SK-N-SH (cell line): ENCODE results near the gene NFATC3. TPM values are rescaled to one million over a fixed set of nuclear protein-coding genes. Genes with fewer than 3 reads are reported as not detected.

Experiments
- CTCF ChIA-PET: fragments of 300-600, 350-600 bp; formaldehyde crosslinking; extraction: SDS; loops from one replicate; lab custom pipeline; 2021; lab: Yijun Ruan, JAX
- POLR2A ChIA-PET: fragments of 350-600 bp; sonication (Branson Sonifier 250); formaldehyde crosslinking; extraction: SDS; loops from one replicate; lab custom pipeline; 2020; ENCODE audit warnings: antibody characterized with exemption, inconsistent platforms; lab: Yijun Ruan, JAX
- DNase-seq: peaks from one replicate; pipeline ENCODE4 v3.0.0; 2012
- H2AFZ ChIP-seq: fragments of 200-600 bp; sonication (generic); 2 replicates; pipeline ENCODE4 v1.8.1; 2016; ENCODE audit warnings: antibody characterized with exemption, mild to moderate bottlenecking, low read depth
- H3F3A ChIP-seq: fragments of 200-600 bp; sonication (generic); replicated peaks from 2 replicates; pipeline ENCODE3; 2016; ENCODE audit warnings: antibody characterized with exemption, mild to moderate bottlenecking; ENCODE audit not compliant: insufficient read depth
- H3K27ac ChIP-seq, 2 experiments: fragments of 200-500 bp in 1 of 2; fragments of 200-600 bp in 1 of 2; sonication (Bioruptor generic) in 1 of 2; sonication (generic), shearing (Covaris generic) in 1 of 2; 2 replicates each; pipeline versions ENCODE4 v1.5.1 to v1.6.1; 2014 to 2016; ENCODE audit warnings: low read depth in 2 of 2, inconsistent platforms in 1 of 2, low read length in 1 of 2, mild to moderate bottlenecking in 1 of 2, mixed read lengths in 1 of 2
- H3K27me3 ChIP-seq: fragments of 200-600 bp; sonication (generic), shearing (Covaris generic); 2 replicates; pipeline ENCODE4 v1.6.1; 2016; ENCODE audit warnings: mixed run types; ENCODE audit not compliant: insufficient read depth
- H3K36me3 ChIP-seq, 2 experiments: fragments of 200-500 bp in 1 of 2; fragments of 200-600 bp in 1 of 2; sonication (Bioruptor generic) in 1 of 2; sonication (generic) in 1 of 2; replicated peaks in 1 of 2; 2 replicates each; pipeline versions ENCODE3 to v1.5.1; 2014 to 2016; ENCODE audit warnings: low read length in 1 of 2, mild to moderate bottlenecking in 1 of 2; ENCODE audit not compliant: insufficient read depth in 2 of 2, control insufficient read depth in 1 of 2
- H3K4me1 ChIP-seq, 2 experiments: fragments of 200-500 bp in 1 of 2; fragments of 200-600 bp in 1 of 2; sonication (Bioruptor generic) in 1 of 2; sonication (generic), shearing (Covaris generic) in 1 of 2; 2 replicates each; pipeline versions ENCODE4 v1.5.1 to v1.6.1; 2014 to 2016; ENCODE audit warnings: low read depth in 1 of 2, low read length in 1 of 2, mixed run types in 1 of 2; ENCODE audit not compliant: insufficient read depth in 2 of 2, control insufficient read depth in 1 of 2
- H3K4me2 ChIP-seq: fragments of 200-600 bp; sonication (generic), shearing (Covaris generic); 2 replicates; pipeline ENCODE4 v1.6.1; 2017; ENCODE audit warnings: mixed run types
- H3K4me3 ChIP-seq, 2 experiments: fragments of 200-500 bp in 1 of 2; fragments of 200-600 bp in 1 of 2; sonication (Bioruptor generic) in 1 of 2; sonication (generic), shearing (Covaris generic) in 1 of 2; 2 replicates each; pipeline versions ENCODE4 v1.5.1 to v1.8.1; 2014 to 2016; ENCODE audit warnings: low read depth in 2 of 2, inconsistent platforms in 1 of 2, low read length in 1 of 2, mild to moderate bottlenecking in 1 of 2, mixed read lengths in 1 of 2, moderate library complexity in 1 of 2
- H3K79me2 ChIP-seq: fragments of 200-600 bp; sonication (generic); 2 replicates; pipeline ENCODE4 v1.8.1; 2017; ENCODE audit warnings: mild to moderate bottlenecking; ENCODE audit not compliant: insufficient read depth
- H3K9ac ChIP-seq: fragments of 200-600 bp; sonication (generic); 2 replicates; pipeline ENCODE4 v1.6.1; 2017; ENCODE audit warnings: mixed run types
- H3K9me2 ChIP-seq: fragments of 200-600 bp; sonication (generic); 2 replicates; pipeline ENCODE4 v1.6.1; 2017; ENCODE audit warnings: mixed run types
- H3K9me3 ChIP-seq: fragments of 200-600 bp; sonication (generic); 2 replicates; pipeline ENCODE4 v1.6.1; 2017; ENCODE audit warnings: mixed run types, mild to moderate bottlenecking, moderate library complexity
- H4K20me1 ChIP-seq: fragments of 200-600 bp; sonication (generic); 2 replicates; pipeline ENCODE4 v1.6.1; 2017; ENCODE audit warnings: mild to moderate bottlenecking, mixed run types; ENCODE audit not compliant: insufficient read depth
- CHD2 ChIP-seq: fragments of 150-350 bp; IDR thresholded peaks from 2 replicates; pipeline ENCODE4 v1.6.1; 2018; ENCODE audit warnings: low read length; ENCODE audit not compliant: partially characterized antibody
- ELF1 ChIP-seq: IDR thresholded peaks from 2 replicates; pipeline ENCODE4 v1.4.0; 2012
- FOSL2 ChIP-seq: IDR thresholded peaks from 2 replicates; pipeline ENCODE4 v1.4.0; 2012; ENCODE audit warnings: low read depth, mild to moderate bottlenecking, moderate library complexity, borderline replicate concordance
- FOXJ3 ChIP-seq: sonication (generic); formaldehyde crosslinking; IDR thresholded peaks from 2 replicates; pipeline ENCODE4 v1.5.1; 2020; ENCODE audit warnings: mild to moderate bottlenecking, missing genetic modification reagents
- FOXM1 ChIP-seq: IDR thresholded peaks from 2 replicates; pipeline ENCODE4 v1.4.0; 2012; ENCODE audit warnings: low read depth, mild to moderate bottlenecking
- GATA2 ChIP-seq: sonication (generic); formaldehyde crosslinking; IDR thresholded peaks from 2 replicates; pipeline ENCODE4 v1.5.0; 2020; ENCODE audit warnings: mild to moderate bottlenecking, missing genetic modification reagents
- MAX ChIP-seq: IDR thresholded peaks from 2 replicates; pipeline ENCODE4 v1.4.0; 2012; ENCODE audit warnings: low read depth
- MXI1 ChIP-seq: IDR thresholded peaks from 2 replicates; pipeline ENCODE4 v1.6.1; 2012; ENCODE audit warnings: mild to moderate bottlenecking, low read depth, low read length, improper control_type of control experiment
- NFIC ChIP-seq: IDR thresholded peaks from 2 replicates; pipeline ENCODE4 v1.4.0; 2012; ENCODE audit warnings: borderline replicate concordance
- NRF1 ChIP-seq: IDR thresholded peaks from 2 replicates; pipeline ENCODE4 v1.6.1; 2012; ENCODE audit warnings: low read depth, mild to moderate bottlenecking, low read length
- POLR2AphosphoS5 ChIP-seq: IDR thresholded peaks from 2 replicates; pipeline ENCODE4 v1.6.1; 2012; ENCODE audit warnings: low read depth, low read length
- RAD21 ChIP-seq: IDR thresholded peaks from 2 replicates; pipeline ENCODE4 v1.6.1; 2012; ENCODE audit warnings: mild to moderate bottlenecking, low read length
- RCOR1 ChIP-seq: fragments of 150-350 bp; IDR thresholded peaks from 2 replicates; pipeline ENCODE4 v1.6.1; 2017; ENCODE audit warnings: antibody characterized with exemption, low read length
- REST ChIP-seq: IDR thresholded peaks from 2 replicates; pipeline ENCODE4 v1.6.1; 2012; ENCODE audit warnings: mild to moderate bottlenecking, low read depth, low read length, moderate library complexity
- RFX5 ChIP-seq: IDR thresholded peaks from 2 replicates; pipeline ENCODE4 v1.6.1; 2012; ENCODE audit warnings: mild to moderate bottlenecking, improper control_type of control experiment, low read length
- SIN3A ChIP-seq: IDR thresholded peaks from 2 replicates; pipeline ENCODE4 v1.6.1; 2012; ENCODE audit warnings: low read depth, mild to moderate bottlenecking, low read length, moderate library complexity, borderline replicate concordance
- SMC3 ChIP-seq: IDR thresholded peaks from 2 replicates; pipeline ENCODE4 v1.6.1; 2012; ENCODE audit warnings: low read depth, low read length, improper control_type of control experiment
- TCF12 ChIP-seq: IDR thresholded peaks from 2 replicates; pipeline ENCODE4 v1.4.0; 2012
- USF2 ChIP-seq: fragments of 150-350 bp; IDR thresholded peaks from 2 replicates; pipeline ENCODE4 v1.6.1; 2017; ENCODE audit warnings: antibody characterized with exemption, low read length, low read depth, borderline replicate concordance
- YY1 ChIP-seq: IDR thresholded peaks from 2 replicates; pipeline ENCODE4 v1.4.0; 2012; ENCODE audit warnings: low read depth, mild to moderate bottlenecking
- WGBS: methylation state at CpG from one replicate; pipeline ENCODE4 v1.1.6; 2017; ENCODE audit warnings: low lambda C conversion rate; 5-methylcytosine and 5-hydroxymethylcytosine counted together
- polyA plus RNA-seq, 3 experiments: library from polyadenylated mRNA; depleted of rRNA; stranded (reverse); fragments of >200 nt; gene quantifications; 2 replicates each; pipeline ENCODE4 v1.2.3, GENCODE V29; 2012

Gene NFATC3
- polyA plus RNA-seq, 1 of the 3 experiments (the other 2 are of a cell fraction) = 5.7 TPM

- TF ChIP-seq USF2 = no peak
- no peak for TF ChIP-seq GATA2
- TF ChIP-seq MAX = no peak
- no peak for TF ChIP-seq RFX5
- TF ChIP-seq FOXJ3 = no peak
- no peak for TF ChIP-seq FOXM1
- no peak for TF ChIP-seq NFIC
- TF ChIP-seq MXI1 = no peak
- no peak for TF ChIP-seq POLR2AphosphoS5
These were observed 5.9 kb upstream of the NFATC3 start (continued) for GRCh38 chr16:68079376-68079625.

GRCh38 chr16:68079626-68080344 is 5.4 kb upstream of the NFATC3 start:
- DNase-seq = no peak
- Histone ChIP-seq H3K27ac (no peak overlapping the region), H3K4me1 (peaks cover 6 to 10% of the 10 kb centered on the region in 2 experiments; a peak in 1 of 4 replicates), H3K9me2 (no peaks in the 10 kb centered on the region), H3K4me2 (no peak overlapping the region), H3K4me3 (no peak overlapping the region), H2AFZ (no peak overlapping the region), H3F3A (peaks cover 8% of the 10 kb centered on the region), H3K9me3 (no peaks in the 10 kb centered on the region), H3K9ac (no peak overlapping the region), H3K27me3 (no peaks in the 10 kb centered on the region), H4K20me1 (no peaks in the 10 kb centered on the region), H3K36me3 (peaks cover 0 to 33% of the 10 kb centered on the region in 2 experiments), H3K79me2 (no peaks in the 10 kb centered on the region)
- ChIA-PET POLR2A (no interaction called here), CTCF (interaction anchor here (1.0 to 2.1 kb wide), 3 partner anchors 14 to 448 kb away, joined by 3 to 10 read pairs (median 7); no protein-coding TSS in a partner anchor)
- WGBS = 96% methylated on average over 10 of the region's 13 CpGs
- TF ChIP-seq RAD21 (no peak), ELF1 (no peak), RCOR1 (no peak), REST (no peak), NRF1 (no peak), GATA2 (no peak), YY1 (no peak), SMC3 (no peak), RFX5 (no peak), FOSL2 (no peak), FOXM1 (no peak), TCF12 (no peak), SIN3A (no peak), MXI1 (no peak), CHD2 (no peak)
